HepG2 (cell line): ENCODE results near the gene COX10. TPM values are rescaled to one million over a fixed set of nuclear protein-coding genes. Genes with fewer than 3 reads are reported as not detected.

Experiments used
- AHR ChIP-seq: IDR thresholded peaks from 2 replicates; pipeline ENCODE4 v1.6.1; 2018; ENCODE audit warnings: missing genetic modification reagents, missing compliant biosample characterization
- ATF2 ChIP-seq: sonication (generic); formaldehyde crosslinking; IDR thresholded peaks from 2 replicates; pipeline ENCODE4 v1.4.0; 2020; ENCODE audit warnings: missing genetic modification reagents
- CENPBD1 ChIP-seq: sonication (generic); formaldehyde crosslinking; IDR thresholded peaks from 2 replicates; pipeline ENCODE4 v1.8.0; 2022; ENCODE audit warnings: missing genetic modification reagents, low read depth, mild to moderate bottlenecking, borderline replicate concordance
- CREM ChIP-seq, 2 experiments: sonication (generic) in 1 of 2; formaldehyde crosslinking in 1 of 2; IDR thresholded peaks; 2 replicates each; pipeline versions ENCODE4 v1.4.0 to v1.6.1; 2016 to 2020; ENCODE audit warnings: antibody characterized with exemption in 1 of 2, mild to moderate bottlenecking in 1 of 2, missing genetic modification reagents in 1 of 2
- GATAD1 ChIP-seq: IDR thresholded peaks from 2 replicates; pipeline ENCODE4 v1.6.1; 2016; ENCODE audit warnings: missing genetic modification reagents, missing compliant biosample characterization
- HNRNPLL ChIP-seq: fragments of 200-400 bp; formaldehyde crosslinking; IDR thresholded peaks from 2 replicates; pipeline ENCODE4 v1.6.1; 2017; ENCODE audit warnings: mild to moderate bottlenecking, low read depth, low read length; ENCODE audit not compliant: poor library complexity, severe bottlenecking
- NFAT5 ChIP-seq: sonication (generic); formaldehyde crosslinking; IDR thresholded peaks from 2 replicates; pipeline ENCODE4 v1.4.0; 2020; ENCODE audit warnings: missing genetic modification reagents
- PHF8 ChIP-seq: sonication (generic); formaldehyde crosslinking; IDR thresholded peaks from 2 replicates; pipeline ENCODE4 v1.5.0; 2020; ENCODE audit warnings: missing genetic modification reagents
- SMARCE1 ChIP-seq: fragments of 450-650 bp; IDR thresholded peaks from 2 replicates; pipeline ENCODE4 v1.6.1; 2017; ENCODE audit warnings: borderline replicate concordance
- TEAD3 ChIP-seq: optimal IDR thresholded peaks from 2 replicates; pipeline ENCODE3; 2016; ENCODE audit warnings: borderline replicate concordance
- TRAFD1 ChIP-seq: sonication (generic); formaldehyde crosslinking; IDR thresholded peaks from 2 replicates; pipeline ENCODE4 v1.5.1; 2020; ENCODE audit warnings: missing genetic modification reagents, mild to moderate bottlenecking, borderline replicate concordance
- XBP1 ChIP-seq: sonication (generic); formaldehyde crosslinking; IDR thresholded peaks from 2 replicates; pipeline ENCODE4 v1.5.0; 2020; ENCODE audit warnings: missing genetic modification reagents
- ZFP36 ChIP-seq: fragments of 150-350 bp; IDR thresholded peaks from 2 replicates; pipeline ENCODE4 v1.6.1; 2018; ENCODE audit warnings: borderline replicate concordance, low read length, low read depth; ENCODE audit not compliant: partially characterized antibody
- ZNF180 ChIP-seq: sonication (generic); formaldehyde crosslinking; IDR thresholded peaks from 2 replicates; pipeline ENCODE4 v1.4.0; 2020; ENCODE audit warnings: low read depth, missing genetic modification reagents, borderline replicate concordance
- ZNF350 ChIP-seq: sonication (generic); formaldehyde crosslinking; IDR thresholded peaks from 2 replicates; pipeline ENCODE4 v1.4.0; 2020; ENCODE audit warnings: mild to moderate bottlenecking, low read depth, missing genetic modification reagents, borderline replicate concordance
- ZNF496 ChIP-seq: sonication (generic); formaldehyde crosslinking; IDR thresholded peaks from 2 replicates; pipeline ENCODE4 v1.8.1; 2023; ENCODE audit warnings: mild to moderate bottlenecking, moderate library complexity, missing genetic modification reagents; ENCODE audit not compliant: insufficient replicate concordance
- ZNF530 ChIP-seq: sonication (generic); formaldehyde crosslinking; IDR thresholded peaks from 2 replicates; pipeline ENCODE4 v1.5.0; 2020; ENCODE audit warnings: low read depth, mild to moderate bottlenecking, missing genetic modification reagents
- ZNF576 ChIP-seq: sonication (generic); formaldehyde crosslinking; IDR thresholded peaks from 2 replicates; pipeline ENCODE4 v1.4.0; 2020; ENCODE audit warnings: mild to moderate bottlenecking, missing genetic modification reagents
- ZNF740 ChIP-seq: sonication (generic); formaldehyde crosslinking; IDR thresholded peaks from 2 replicates; pipeline ENCODE4 v1.4.0; 2020; ENCODE audit warnings: missing genetic modification reagents
- ZSCAN12 ChIP-seq: sonication (generic); formaldehyde crosslinking; IDR thresholded peaks from 2 replicates; pipeline ENCODE4 v1.9.0; 2021; ENCODE audit warnings: mild to moderate bottlenecking, missing genetic modification reagents
- polyA plus RNA-seq, 8 experiments: library from polyadenylated mRNA; depleted of rRNA in 3 of 8; stranded (reverse) in 7 of 8; unstranded in 1 of 8; fragments of >200 nt; fragmentation: Illumina TruSeq in 4 of 8; extraction: Trizol in 4 of 8; gene quantifications; 2 replicates each; pipeline versions ENCODE4 v1.2.1 to v1.2.3, GENCODE V29; 2011 to 2016; ENCODE audit warnings: low read depth in 4 of 8, missing spikeins in 1 of 8, mixed read lengths in 1 of 8; ENCODE audit not compliant: insufficient read depth in 1 of 8
- total RNA-seq, 5 experiments: library from RNA; depleted of rRNA; stranded (reverse); fragments of >200 nt; fragmentation: Illumina TruSeq; extraction: Trizol; gene quantifications; 2 replicates each; pipeline ENCODE4 v1.2.3, GENCODE V29; 2016; ENCODE audit warnings: low read depth in 1 of 5

Gene COX10
- total and polyA plus RNA-seq, 2 of the 13 experiments (the other 11 are each of a cell fraction or from before 2014, with no cell fraction given): 13.9 to 20.1 TPM

- TF ChIP-seq NFAT5 (CRISPR knock-in tag) (no peak), ZNF530 (CRISPR knock-in tag) (no peak), ZSCAN12 (no peak), CREM (IDR thresholded peaks at IDR 0.05) (peak; percentile 49; the same call in 1 of the 2 replicates), CREM (CRISPR knock-in tag; IDR thresholded peaks at IDR 0.05) (no peak), ZNF350 (CRISPR knock-in tag) (no peak), XBP1 (CRISPR knock-in tag) (no peak), TRAFD1 (CRISPR knock-in tag) (no peak), ZFP36 (no peak), ZNF180 (no peak), SMARCE1 (no peak), PHF8 (no peak), ZNF496 (no peak), CENPBD1 (CRISPR knock-in tag) (no peak), TEAD3 (CRISPR knock-in tag) (peak; percentile 88), ZNF576 (no peak), HNRNPLL (no peak), AHR (no peak), GATAD1 (CRISPR knock-in tag) (no peak), ATF2 (no peak), ZNF740 (CRISPR knock-in tag) (no peak)
Observed at GRCh38 chr17:14052886-14053615, 16.3 kb upstream of the COX10 start (continued).
